ELR (cell line): ENCODE results near the gene PRICKLE4.
A peak's percentile ranks its signal among the peaks of the same experiment; 100 is the strongest.

Experiments used
- DNase-seq: peaks from one replicate; pipeline ENCODE4 v3.0.0-alpha.2; 2015; ENCODE audit warnings: low read depth

PRICKLE4 gene, protein sequence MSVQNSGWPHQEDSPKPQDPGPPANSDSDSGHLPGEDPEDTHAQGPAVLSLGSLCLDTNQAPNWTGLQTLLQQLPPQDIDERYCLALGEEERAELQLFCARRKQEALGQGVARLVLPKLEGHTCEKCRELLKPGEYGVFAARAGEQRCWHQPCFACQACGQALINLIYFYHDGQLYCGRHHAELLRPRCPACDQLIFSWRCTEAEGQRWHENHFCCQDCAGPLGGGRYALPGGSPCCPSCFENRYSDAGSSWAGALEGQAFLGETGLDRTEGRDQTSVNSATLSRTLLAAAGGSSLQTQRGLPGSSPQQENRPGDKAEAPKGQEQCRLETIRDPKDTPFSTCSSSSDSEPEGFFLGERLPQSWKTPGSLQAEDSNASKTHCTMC

DNA sequence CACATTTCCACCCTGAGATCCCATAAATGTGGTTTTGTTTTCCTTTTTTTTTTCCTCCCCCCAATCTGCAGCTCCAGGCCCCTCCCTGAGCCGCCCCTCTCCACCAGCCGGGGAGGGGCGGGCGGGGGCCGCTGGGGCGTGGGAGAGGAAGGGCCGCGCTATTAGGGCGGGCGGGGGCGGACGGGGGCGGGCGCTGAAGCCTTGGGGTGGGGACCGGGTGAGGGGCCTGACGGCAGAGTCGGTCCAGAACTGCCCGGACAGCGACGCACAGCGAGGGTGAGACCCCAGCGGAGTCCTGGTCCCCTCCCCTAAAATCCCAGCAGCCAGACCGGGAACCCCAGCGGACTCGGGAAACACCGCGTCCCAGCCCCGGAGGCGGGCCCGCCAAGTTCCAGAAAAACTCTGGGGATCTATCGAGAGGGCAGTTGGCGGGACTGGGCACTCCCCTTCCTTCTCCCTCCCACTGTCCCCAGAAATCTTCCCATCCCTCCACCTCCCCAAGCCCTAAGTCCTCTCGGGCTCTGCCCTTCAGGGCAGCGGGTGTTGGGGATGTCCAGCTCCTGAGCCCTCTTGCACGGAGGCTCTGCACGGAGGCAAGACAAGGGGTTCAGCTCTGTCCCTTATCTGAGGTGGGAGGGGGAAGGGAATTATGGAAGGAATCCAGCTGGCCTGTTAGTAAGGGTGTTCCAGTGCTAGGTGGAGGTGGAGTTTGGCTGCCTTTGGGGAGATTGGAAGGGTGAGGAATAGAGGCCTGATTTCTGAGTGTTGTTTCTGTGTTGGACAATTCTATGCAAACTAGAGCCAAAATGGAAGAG lies at the start of gene PRICKLE4:
Gene PRICKLE4, plus strand, starts transcription at position 232 of the 815 bp plus-strand sequence. CDS start 2,692 bp downstream, outside the sequence.
- peak; percentile 40 for DNase-seq

DNA sequence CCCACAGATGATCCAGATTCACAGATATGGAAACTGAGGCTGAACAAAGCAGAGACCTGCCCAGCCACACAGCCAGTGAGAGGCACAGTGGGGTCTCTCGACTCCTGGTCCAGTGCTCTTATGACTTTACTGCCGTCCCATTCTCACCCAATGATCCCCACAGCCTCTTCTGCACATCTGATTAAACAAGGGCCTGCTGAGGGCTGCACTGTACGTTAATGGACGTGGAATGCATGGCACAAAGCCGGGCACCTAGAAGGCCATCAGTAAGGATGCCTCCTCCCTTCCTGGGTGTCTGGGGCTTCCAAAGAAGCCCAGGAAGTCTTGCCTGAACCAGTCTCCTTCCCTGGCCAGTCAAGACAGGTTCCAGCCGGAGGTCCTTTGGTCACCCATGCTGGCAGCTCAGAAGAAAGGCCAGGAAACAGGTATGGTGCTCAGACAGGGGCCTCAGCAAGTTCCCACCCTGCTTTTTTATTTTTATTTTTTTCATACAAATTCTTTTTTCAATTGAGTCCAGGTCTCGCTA lies 49.0 kb upstream of the PRICKLE4 start:
- no peak for DNase-seq

DNA sequence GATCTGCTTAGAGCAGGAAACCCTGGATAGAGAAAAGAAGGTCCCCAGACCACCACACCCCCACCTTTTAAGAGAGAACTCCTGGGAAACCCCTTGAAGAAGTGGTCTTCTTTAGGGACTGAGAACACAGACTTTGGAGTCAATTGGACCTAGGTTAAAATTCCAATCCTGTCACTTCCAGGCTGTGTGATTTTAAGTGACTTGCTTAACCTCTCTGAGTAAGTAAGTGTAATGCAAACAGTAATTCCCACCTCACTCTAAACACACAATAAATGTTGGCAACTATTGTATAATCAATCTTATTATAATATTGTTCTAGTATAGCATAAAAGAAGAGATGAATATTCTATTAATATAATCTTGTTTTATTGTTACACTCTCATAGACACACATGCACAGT lies 48.4 kb upstream of the PRICKLE4 start:
- no peak for DNase-seq

DNA sequence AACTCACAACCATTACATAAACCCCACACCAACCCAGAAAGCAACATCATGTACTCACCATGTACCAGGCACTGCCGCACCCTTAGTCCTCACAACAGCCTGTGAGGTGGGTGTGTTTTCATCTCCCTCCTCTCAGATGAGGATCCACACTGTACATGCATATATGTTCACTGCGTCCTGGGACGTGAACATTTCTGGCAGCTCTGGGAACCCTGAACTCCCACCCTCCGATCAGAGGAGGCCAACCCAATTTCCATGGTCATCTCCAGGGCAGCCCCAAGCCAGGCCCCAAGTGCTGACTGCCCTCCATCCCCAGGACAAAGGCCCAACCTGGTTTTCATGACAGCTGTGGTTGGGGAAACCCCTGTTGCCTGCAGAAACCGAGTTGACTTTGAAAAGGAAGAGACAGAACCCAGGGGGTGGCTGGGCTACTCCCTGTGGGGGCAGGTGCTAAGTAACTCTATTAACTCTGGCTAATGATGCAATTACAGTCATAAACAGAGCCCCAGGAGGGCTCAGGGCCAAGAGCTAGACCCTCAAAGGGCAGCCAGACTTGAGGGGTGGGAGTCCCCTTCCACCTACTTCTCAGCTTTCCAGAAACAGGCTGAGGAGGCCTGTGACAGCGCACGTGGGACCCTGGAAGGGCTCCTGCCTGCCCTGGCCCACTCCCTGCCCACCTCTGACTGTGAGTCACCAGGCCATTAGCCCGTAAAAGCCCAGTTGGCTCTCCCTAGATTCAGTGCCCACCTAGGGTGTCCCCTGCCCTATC lies 47.8 kb upstream of the PRICKLE4 start:
- no peak for DNase-seq

DNA sequence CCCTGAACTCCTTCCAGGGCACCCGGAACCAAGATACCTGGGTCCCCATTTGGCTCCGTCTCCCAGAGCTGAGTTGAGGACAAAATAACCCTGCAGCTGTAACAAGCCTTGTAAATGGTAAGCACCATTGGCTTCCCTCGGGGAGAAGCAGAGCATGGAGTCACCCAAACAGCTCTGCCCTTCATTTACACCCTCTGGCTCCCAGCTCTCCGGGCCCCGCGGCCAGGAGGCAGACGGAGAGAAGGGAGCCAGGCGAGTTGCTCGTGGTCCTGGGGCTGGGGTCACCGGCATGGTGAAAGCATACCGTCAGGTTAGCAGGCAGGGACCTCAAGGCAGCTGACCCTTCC lies 47.2 kb upstream of the PRICKLE4 start:
- no peak for DNase-seq

DNA sequence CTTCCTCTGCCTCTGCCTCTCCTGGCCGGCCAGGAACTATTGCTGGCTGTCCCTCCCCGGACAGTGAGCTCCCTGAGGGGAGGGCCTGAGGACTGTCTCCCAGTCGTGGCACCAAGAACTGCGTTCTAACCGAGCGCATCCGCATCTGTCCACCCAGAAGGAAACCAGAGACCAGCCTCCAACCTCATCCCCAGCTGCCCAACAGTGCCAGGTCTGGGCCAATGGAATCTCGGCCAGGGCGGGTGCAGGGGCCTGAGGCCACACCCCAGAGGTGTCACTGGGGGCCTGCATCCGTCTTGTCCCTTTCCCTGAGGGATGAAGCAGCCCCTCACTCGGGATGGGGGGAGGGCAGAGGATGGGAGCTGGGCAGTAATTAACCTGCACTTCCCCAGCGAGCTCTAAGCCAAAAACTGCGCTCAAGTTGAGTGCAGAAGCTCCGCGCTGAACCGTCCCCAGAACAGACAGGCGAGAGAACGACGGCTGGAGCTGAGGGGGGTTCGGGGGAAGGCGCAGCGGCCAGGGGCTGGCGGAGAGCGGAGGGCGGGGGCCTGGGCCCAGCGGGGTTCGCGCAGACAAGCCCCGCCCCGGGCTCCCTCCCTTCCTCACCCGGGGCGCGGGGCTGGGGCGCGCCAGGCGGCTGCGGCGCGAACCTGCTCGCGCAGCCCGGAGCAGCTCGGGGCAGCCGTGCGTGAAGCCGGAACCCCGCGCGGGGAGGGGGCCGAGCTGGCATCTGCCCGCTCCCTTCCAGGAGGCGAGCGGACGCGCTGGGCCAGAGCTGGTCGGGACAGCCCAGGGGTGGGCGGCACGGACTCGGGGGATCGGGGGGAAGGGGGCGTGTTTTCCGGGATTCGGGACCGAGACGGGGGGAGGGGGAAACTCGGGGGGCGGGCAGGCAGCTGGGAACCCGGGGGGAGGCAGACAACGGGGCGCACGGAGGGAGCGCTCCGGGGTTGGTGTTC lies 46.6 kb upstream of the PRICKLE4 start:
- peak; percentile 80 for DNase-seq

DNA sequence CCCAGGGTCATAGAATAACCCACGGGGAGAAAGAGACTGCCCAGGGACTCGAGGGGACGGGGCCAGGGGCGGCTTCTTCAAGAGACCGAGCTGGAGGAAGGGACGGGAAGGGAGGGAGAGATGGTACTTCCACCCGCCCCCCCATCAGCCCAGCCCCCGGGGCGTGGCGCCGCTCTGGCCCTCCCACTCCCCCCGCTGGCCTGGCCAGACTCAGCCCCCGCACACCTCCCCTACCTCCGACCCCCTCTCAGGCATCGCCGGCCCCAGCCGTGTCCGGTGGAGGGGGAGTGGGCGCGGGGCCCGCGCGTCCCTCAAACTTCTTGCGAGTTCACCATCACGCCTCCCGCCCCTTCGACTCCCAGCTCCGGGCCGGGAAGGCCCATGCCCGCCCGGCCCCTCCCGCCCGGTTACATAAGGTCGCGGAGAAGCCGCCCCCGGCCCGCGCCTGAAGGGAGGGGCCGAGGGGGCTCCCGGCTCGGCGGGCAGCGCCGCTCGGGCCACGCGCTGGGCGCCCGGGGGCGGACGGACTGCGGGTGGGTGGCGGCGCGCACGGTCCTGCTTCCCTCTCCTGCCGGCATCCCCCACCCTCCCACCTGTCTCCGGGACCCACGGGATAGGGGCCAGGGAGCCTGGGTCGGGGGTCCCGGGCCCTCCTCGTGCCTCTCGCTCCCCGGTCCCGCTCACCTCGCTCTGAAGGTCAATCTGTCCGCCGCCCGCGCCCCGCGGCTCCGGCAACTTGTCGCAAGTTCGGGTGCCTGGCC lies 45.7 kb upstream of the PRICKLE4 start:
- DNase-seq = peak; percentile 79

DNA sequence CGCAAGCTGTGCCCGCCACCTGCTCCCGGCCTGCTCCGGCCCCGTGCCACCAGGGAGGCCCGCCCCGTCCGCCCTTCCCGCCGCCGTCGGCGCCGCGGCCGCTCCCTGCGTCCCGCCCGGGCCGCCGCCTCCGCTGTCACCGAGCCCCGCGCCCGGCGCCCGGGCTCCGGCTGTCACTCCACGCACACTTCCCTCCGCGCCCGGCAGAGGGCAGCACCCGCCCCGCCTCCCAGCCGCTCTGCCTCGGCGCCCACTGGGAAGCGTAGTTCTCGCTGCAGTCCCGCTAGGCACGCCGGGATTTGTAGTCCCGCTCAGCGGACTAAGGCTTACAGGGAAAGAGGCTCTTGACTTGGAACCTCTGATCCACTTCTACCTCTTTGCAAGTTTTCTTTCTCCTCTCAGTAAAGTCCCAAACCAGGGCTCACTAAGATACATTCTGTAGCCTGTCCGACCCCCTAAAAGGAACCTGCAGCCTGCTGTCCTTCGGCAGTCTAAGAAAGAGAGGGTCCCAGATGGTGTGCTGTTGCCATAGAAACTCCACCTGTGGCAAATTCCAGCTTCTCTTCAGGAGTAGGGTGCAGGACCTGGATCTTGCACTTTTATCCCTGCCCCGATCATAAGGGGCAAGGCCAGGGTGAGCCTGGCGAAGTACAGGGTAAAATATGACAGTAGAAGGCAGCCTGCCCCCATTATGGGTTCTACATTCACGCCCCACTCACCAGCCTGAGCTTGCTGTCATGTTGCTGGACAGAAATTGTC lies 45.0 kb upstream of the PRICKLE4 start, which contains the start of gene TFEB:
Gene TFEB, minus strand, starts transcription at position 182 of the 759 bp plus-strand sequence. CDS start 44,395 bp downstream, outside the sequence.
- peak; percentile 93 for DNase-seq

DNA sequence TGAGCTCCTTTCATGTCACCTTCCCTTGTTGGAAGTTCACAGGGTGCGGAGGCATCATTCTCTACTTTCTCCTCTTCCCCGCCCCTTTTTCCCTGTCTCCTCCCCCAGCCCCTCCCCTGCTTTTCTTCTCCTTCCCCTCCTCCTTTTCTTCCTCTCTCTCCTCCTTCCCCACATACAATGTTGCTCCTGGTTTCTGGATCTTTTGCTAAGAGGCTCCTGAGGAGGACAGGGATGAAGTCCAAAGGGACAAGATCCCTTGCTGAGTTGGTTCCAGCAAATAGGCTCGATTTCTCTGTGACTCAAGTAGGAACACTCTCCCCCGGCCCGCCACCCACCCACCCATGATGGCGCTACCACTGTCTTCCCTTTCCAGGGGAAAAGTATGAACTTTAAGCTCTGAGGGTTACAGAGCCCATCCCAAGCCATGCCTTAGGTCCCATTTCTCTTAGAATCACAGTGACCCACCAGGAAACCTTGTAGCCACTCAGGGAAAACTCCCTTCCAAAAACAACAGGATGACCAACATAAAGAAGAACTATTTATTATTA lies 44.3 kb upstream of the PRICKLE4 start:
- no peak for DNase-seq

DNA sequence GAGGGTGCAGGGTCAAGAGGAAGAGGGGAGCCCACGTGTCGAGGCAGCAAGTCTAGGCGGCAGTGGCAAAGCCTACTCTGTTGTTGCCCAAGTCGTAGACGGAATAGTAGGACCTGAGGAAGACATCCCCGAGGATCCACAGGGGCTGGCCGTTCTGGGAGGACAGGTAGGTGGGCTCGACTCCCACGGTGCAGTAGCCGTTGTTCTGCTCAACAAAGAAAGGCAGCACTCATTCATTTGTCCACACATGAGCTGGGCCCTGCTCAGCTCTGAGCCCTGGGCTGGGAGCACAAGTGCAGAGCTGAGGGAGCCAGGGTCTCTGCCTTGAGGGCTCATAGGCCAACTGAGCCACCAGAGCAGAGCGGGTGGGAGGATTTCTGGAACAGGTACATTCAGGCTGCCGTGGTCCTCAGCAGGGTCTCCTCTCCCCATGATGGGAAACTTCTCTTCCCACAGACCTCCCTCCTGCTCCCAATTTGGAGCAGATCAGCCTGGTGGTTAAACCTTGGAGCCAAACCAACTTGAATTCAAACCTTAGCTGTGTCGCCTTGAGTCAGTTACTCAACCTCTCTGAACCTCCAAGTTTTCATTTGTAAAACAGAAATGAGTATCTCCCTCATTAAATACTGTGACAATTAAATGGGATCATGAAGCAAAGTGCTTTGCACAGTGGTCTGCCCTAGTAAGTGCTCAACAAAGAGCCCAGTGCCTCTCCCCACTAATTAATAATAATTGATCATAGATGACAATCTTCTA lies 43.6 kb upstream of the PRICKLE4 start:
- DNase-seq = no peak

DNA sequence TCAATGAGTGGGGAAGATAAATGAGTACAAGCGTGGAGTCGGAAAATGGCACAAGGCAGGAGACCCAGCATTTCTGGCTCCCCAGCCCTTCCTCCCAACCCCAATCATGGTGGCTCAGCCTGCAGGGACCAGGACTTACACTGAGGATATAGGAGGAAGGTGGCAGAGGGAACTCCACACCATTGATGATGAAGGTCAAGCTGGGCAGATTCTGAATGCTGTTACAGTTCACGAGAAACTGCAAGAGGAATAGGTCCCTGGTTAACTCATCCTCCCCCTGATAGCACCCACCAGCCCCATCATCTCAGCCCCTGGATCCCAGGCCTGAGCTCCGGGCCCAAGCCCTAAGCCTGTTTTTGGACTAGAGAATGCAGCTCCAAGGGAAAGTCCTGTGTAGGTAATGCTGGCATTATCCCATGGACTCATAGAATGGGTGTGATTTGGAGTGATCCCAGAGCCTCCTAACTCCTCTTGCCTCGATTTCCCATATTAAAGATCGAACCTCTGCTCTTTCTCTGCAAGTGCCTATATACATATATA lies 42.9 kb upstream of the PRICKLE4 start:
- no peak for DNase-seq

DNA sequence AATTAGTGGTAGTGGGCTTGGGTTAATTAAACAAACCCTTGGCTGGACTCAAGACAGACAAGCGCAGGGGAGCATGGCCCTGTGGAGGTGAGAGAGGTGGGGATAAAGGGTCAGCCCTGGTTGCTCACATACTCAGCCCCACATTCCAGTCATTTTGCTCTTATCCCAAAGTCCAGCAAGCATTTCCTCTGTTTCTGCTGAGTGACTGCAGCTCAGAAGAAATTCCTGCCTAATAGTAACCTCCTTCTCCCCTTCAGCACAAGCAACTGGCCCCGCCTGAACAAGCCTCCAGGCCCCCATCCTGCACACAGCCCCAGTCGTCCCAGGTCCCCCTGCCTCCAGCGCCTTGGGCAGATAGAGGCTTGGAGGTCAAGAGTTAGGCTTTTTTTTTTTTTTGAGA lies 41.5 kb upstream of the PRICKLE4 start:
- DNase-seq = no peak

DNA sequence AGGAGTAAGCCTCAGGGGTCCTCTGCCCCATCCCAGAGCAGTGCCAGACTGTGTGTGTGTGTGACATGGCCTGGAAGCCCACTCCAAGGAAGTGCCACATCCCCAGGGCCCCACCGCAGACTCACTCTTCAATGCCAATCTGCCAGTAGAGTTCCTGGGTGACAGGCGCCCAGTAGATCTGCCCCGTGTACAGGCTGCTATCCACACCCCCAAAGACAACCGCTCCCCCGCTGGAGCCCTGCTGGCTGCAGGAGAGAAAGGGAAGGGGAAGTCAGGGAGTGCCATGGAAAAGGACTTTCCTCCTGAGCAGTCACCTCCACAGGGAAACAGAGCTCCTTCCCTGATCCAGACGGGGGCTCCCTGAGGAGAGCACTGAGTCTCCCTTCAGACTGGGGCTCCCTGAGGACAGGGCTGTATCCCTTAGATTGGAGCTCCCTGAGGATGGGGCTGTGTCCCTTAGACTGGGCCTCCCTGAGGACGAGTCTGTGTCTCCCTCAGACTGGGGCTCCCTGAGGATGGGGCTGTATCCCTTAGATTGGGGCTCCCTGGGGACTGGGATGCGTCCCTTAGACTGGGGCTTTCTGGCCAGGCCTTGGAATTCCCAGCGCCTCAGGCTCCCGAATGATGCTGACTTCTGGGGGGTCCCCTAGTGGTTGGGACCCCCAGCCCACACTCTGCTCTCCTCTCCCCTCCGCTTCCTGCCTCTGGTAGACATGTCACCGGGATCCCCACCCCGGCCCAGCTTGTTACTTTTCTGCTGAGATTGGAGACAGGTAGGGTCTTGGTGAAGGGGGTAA lies 40.0 kb upstream of the PRICKLE4 start:
- no peak for DNase-seq

DNA sequence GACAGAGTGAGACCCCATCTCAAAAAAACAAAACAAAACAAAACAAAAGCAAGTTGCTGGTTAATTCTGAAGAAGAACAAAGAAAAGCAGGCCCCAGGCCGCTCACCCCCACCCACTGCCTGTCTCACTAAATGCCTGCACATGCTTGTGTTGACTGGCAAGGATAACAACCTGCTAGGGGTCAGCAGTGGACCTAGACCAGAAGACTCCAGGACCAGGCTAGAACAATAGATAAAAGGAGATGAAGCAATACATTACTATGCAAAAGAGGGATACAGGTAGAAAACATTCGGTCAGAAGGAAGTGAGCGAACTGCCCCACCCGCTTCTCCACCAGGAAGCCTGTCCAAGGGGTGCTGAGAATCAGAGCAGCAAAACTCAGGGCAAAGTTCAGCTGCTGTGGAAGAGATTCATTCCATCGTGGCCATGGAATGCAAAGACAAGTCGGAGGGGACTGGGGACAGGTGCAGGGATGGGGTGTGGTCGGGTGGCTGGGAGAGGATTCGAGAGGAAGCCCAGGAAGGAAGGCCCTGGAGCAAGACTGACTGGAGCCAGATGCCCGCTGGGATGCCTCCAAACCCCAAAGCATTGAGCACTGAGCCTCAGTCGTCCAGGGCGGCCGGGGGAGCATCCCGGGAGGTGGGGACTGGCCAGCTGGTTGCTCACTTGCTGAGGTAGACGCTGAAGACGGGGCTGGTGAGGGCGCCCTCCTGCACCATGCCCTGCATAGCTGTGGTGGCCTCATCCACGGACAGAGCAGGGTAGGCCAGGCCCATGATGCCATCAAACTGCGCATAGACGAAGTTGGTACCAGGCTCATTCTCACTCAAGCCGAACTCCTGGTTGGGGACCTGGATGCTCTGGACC lies 38.7 kb upstream of the PRICKLE4 start:
- DNase-seq = no peak

DNA sequence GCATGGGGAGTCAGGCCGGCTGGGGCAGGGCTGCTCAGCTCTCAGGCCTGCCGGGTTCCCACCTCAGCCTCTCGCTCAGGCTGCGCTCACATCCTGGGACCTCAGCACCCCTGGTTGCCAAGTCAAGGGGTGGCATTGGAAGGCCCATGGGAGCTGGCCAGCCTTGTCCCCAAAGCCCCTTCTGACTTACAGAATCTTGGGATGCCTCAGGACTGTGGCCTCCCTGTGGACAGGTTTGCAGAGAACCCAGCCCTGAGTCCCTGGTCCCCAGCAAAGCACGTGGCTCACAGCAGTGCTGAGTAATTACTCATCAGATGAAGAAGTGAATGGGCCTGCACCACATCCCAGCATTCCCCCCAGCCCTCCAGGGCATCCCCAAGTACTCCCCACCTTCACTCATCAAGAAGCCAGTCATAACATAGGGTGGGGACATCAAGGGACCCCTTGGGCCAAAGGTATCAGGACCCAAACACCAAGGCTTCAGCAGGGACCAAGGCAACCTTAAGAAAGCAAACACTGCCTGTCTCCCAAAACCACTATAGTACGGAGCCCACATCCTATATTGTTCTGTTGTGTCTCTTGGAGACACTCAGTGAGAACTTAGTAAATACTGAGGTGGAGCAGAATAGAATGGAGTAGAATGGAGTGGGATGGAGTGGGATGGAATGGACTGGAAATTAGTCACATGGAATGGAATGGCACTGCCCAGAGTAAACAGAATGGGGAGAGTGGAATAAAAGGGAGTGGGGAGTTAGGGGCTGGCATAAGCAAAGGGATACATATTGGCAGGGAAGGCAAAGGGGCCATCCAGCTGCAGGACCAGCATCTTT lies 37.0 kb upstream of the PRICKLE4 start:
- DNase-seq = no peak
